ENCODE results near the gene EMILIN2. TPM values are rescaled to one million over a fixed set of nuclear protein-coding genes. Genes with fewer than 3 reads are reported as not detected.

The EMILIN2 gene
- total and polyA plus RNA-seq, 2 donors (not counting 3 experiments of a cell fraction or from before 2014, with no cell fraction given): 9.4 to 13.4 TPM

- Histone ChIP-seq H3K4me1 (ENCODE audit: control insufficient read depth, extremely low read depth, insufficient read depth, low read length) (peaks cover 18% of the 10 kb centered on the region), H2AFZ (ENCODE audit: low read depth, low read length) (no peak overlapping the region), H3K27me3 (ENCODE audit: control insufficient read depth in 2 of 2, insufficient read depth in 2 of 2, low read length in 2 of 2) (no peaks in the 10 kb centered on the region), H3K9me3 (replicated peaks; ENCODE audit: control insufficient read depth, insufficient read depth, low read length) (no peaks in the 10 kb centered on the region), H4K20me1 (replicated peaks; ENCODE audit: control insufficient read depth, extremely low read depth, insufficient read depth, low read length) (no peaks in the 10 kb centered on the region), H3K36me3 (ENCODE audit: control insufficient read depth in 2 of 2, extremely low read depth in 1 of 2, insufficient read depth in 2 of 2, low read length in 2 of 2) (peaks cover 2 to 12% of the 10 kb centered on the region in 2 experiments), H3K9me1 (replicated peaks; ENCODE audit: control insufficient read depth, extremely low read depth, insufficient read depth, low read length) (no peaks in the 10 kb centered on the region), H3K9ac (replicated peaks; ENCODE audit: extremely low read depth, insufficient read depth, low read length) (no peak overlapping the region), H3K27ac (ENCODE audit: insufficient read depth, low read depth, low read length) (no peak overlapping the region), H3K4me2 (ENCODE audit: insufficient read depth, low read length) (no peak overlapping the region), H3K79me2 (ENCODE audit: control insufficient read depth, insufficient read depth, low read length) (no peaks in the 10 kb centered on the region), H3K4me3 (replicated peaks in 1 of 3; ENCODE audit: insufficient read depth in 1 of 3, low read depth in 1 of 3, low read length in 3 of 3) (no peak overlapping the region)
- FAIRE-seq (no peak), DNase-seq (ENCODE audit: low read depth, low spot score) (no peak)
- BruUV-seq (replicated peaks): no TSS peak
- intact Hi-C loops (cut with micrococcal nuclease) (no loop called here), dilution Hi-C loops (cut with MboI; ENCODE audit: extremely low pct_ligation_motif_present, low sequenced_read_pairs) (no loop called here)
- CTCF ChIA-PET: interaction anchor here (1.1 to 1.6 kb wide), 2 partner anchors 72 to 148 kb away, joined by 3 read pairs; no protein-coding TSS in a partner anchor
- POLR2A ChIA-PET: interaction anchor here (0.5 kb wide), 1 partner anchor 25 kb away, joined by 3 read pairs; no protein-coding TSS in a partner anchor
- no peak for TF ChIP-seq EZH2 (IDR thresholded peaks at IDR 0.05; ENCODE audit: borderline replicate concordance, low read depth, low read length, severe bottlenecking)
- no peak for TF ChIP-seq MYC (IDR thresholded peaks at IDR 0.05; ENCODE audit: low read depth, low read length)
- TF ChIP-seq FOS (IDR thresholded peaks at IDR 0.05; ENCODE audit: borderline replicate concordance, insufficient read depth, low read length): no peak
- no peak for TF ChIP-seq GATA2 (IDR thresholded peaks at IDR 0.05; ENCODE audit: insufficient read depth, insufficient read length, low read depth, low read length)
- no peak for TF ChIP-seq CTCF (IDR thresholded peaks at IDR 0.05; ENCODE audit: extremely low read depth in 1 of 2, insufficient read depth in 1 of 2, low read depth in 1 of 2, low read length in 2 of 2)
- TF ChIP-seq JUN (IDR thresholded peaks at IDR 0.05; ENCODE audit: borderline replicate concordance, insufficient read depth, insufficient read length, low read depth): no peak
- no peak for TF ChIP-seq MAX (IDR thresholded peaks at IDR 0.05; ENCODE audit: insufficient read depth, insufficient read length)
- TF ChIP-seq POLR2AphosphoS5 (IDR thresholded peaks at IDR 0.05; ENCODE audit: insufficient read depth, low read depth, low read length): no peak
- TF ChIP-seq POLR2A (IDR thresholded peaks at IDR 0.05; ENCODE audit: low read depth, low read length): no peak
Observed at GRCh38 chr18:2913398-2914005, 66.7 kb downstream of the EMILIN2 start.
